GM18868 (cell line): ENCODE results near the gene XG.
"Not testable (repeated sequence)": the region's sequence is repeated elsewhere in the genome, so short reads cannot be mapped to it uniquely, and the experiment has no call there.

Source experiments
- ATAC-seq: cut with Tn5 transposase; IDR thresholded peaks from one replicate; pipeline ENCODE4 v1.9.1; 2021; ENCODE audit warnings: mild to moderate bottlenecking, moderate library complexity; ENCODE audit not compliant: unreplicated experiment

Gene XG

DNA sequence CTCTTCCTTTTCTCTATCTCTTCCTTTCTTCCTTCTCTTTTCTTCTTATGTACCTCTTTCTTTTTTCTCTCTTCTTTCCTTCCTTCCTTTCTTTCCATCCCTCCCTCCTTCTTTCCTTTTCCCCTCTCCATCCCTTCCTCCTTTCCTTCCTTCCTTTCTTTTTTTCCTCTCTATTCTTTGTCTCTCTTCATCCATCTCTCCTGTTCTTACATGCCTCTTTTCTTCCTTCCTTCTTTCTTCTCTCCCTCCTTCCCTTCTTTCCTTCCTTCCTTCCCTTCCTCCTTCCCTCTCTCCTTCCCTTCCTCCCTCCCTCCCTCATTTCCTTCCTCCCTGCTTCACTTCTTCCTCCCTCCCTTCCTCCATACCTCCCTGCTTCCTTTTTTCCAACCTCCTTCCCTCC is 19.2 kb upstream of the XG start:
- no peak for ATAC-seq

GRCh38 chrX:2733286-2733685 is 18.6 kb upstream of the XG start:
- no peak for ATAC-seq

DNA sequence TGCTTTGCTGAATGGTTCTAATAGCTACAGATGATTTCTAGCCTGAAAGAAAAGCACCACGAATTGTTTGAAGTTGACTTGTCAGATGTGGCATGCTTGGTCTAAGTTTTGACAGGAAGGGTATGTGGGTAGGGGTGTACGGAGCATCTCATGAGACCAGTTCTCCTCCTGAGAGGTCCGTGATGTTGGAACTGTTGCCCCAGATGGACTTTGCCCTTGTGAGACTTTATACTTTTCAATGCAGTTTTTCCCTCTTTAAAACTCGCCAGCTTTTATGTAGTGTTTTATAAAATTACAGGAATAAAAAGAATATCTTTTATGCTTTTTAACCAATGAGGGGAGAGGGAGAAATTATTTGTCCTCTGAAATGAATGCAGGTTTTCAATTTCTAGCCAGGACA is 16.6 kb upstream of the XG start:
- no peak for ATAC-seq

GRCh38 chrX:2740672-2741071 is 11.2 kb upstream of the XG start:
- no peak for ATAC-seq

GRCh38 chrX:2741386-2741785 is 10.5 kb upstream of the XG start:
- ATAC-seq: no peak

DNA sequence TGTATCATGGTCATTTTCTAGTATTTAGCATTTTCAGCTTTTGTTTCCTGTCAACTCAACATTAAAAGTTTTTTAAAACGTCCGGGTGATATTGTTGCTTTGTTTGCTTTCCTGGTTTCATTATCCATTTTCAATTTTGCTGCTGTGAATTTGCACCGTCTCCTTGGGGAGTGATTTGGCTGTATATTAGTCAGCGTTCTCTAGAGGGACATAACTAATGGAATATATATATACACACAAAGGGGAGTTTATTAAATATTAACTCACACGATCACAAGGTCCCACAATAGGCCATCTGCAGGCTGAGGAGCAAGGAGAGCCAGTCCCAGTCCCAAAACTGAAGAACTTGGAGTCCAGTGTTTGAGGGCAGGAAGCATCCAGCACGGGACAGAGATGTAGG is 5.6 kb upstream of the XG start:
- ATAC-seq: not testable (repeated sequence)

GRCh38 chrX:2748171-2748814 is 3.5 kb upstream of the XG start:
- no peak for ATAC-seq

DNA sequence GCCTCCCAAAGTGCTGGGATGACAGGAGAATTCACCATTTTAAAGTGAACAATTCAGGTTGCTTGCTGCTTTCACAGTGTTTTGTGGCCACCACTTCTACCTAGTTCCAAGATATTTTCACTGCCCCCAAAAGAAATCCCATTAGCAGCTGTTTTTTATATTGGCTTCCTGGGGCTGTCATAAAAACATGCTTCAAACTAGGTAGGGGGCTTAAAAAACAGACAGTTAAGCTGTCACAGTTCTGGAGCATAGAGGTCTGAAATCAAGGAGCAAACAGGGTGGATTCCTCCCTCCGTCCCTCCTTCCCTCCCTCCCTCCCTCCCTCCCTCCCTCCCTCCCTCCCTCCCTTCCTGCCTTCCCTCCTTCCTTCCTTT is 3.0 kb upstream of the XG start:
- no peak for ATAC-seq

DNA sequence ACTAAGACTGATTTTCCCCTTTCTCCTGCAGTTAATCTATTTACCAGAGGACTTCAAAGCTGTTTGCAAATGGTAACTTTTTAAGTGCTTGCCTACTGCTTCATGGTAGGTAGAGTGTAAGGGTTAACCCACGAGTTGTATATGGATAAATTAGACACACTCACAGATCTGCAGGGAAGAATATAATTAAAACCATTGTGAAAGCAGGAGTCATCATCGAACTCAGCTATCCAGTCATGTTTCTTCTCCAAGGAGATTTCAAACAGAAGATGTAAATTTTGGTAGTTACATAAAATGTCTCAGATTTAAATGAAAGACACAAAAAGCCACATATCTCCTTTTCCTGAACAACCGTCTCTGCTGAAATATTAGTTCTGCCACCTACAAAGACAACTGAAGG is 549 bp upstream of the XG start:
- ATAC-seq: no peak

GRCh38 chrX:2752441-2752840 is 601 bp downstream of the XG start:
- not testable (repeated sequence) for ATAC-seq

GRCh38 chrX:2755163-2755715 is 3.4 kb downstream of the XG start:
- not testable (repeated sequence) for ATAC-seq

DNA sequence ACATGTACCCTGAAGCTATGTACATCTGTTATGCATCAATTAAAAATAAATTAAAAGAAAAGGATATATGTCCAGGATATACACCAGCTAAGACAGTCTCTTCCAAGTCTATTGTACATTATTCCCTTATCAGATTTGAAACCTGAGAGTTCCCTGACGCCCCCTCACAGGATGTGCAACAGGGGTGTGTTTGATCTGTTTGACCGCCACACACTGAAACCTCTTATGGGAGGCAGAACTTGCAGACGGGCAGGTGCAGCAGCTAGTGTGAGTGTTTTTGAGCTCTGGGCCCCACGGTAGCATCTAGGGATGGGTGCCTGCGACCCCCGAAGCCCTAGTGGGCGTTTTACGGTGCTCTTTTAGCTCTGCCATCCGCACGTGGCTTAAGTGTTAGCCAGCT is 4.7 kb downstream of the XG start:
- no peak for ATAC-seq

- no peak for ATAC-seq
Measured at GRCh38 chrX:2761246-2761645, 9.4 kb downstream of the XG start.

DNA sequence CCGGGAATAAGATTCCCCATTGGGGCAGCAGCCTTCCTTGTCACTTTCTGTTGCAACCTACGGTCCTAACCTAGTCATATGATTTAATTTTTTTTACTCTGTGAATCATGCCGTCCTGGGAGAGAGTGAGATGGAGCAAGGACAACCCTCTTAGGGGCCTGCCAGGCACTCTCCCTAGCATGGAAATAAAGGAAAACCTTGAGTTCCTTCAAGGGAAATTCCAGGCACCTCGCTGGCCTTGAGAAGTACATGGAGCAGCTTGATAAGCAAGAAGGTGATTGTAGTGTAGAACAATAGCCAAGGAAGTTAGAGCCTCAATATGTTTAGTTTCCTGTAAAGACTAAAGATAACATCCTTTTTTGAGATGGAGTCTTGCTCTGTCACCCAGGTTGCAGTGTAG is 10.8 kb downstream of the XG start:
- not testable (repeated sequence) for ATAC-seq

DNA sequence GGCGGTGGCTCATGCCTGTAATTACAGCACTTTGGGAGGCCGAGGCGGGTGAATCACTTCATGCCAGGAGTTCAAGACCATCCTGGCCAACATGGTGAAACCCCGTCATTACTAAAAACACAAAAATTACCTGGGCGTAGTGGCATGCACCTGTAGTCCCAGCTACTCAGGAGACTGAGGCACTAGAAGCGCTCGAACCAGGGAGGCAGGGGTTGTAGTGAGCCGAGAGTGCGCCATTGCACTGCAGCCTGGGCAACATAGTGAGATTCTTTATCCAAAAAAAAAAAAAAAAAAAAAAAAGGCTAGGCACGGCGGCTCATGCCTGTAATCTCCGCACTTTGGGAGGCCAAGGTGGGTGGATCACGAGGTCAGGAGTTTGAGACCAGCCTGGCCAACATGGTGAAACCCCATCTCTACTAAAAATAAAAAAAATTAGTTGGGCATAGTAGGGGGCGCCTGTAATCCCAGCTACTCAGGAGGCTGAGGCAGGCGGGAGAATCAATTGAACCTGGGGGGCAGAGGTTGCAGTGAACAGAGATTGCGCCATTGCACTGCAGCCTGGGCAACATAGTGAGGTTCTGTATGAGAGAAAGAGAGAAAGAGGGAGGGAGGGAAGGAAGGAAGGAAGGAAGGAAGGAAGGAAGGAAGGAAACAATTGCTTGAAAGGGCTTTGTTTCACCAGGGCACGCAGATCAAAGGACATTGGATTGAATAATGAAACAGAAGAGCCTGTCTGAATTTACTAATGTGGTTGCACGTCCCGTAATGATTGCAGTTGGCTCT is 13.1 kb downstream of the XG start:
- ATAC-seq: not testable (repeated sequence)

DNA sequence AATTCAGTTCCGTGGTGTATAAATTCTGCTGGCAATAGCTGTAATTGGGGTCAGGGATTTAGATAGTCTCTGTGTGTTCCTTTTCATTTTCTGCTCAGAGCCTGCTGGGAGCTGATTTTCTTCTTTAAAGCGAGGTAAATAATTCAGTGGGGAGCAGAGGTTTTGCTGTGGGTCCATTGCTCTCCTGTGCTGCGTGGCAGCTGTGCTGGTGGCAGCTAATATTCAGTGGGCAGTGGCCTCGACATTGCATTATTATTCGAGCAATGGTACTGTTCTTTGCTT is 13.7 kb downstream of the XG start:
- ATAC-seq: no peak

GRCh38 chrX:2766906-2767305 is 15.1 kb downstream of the XG start:
- ATAC-seq: no peak

- no peak for ATAC-seq
Measured at GRCh38 chrX:2767631-2768455, 16.0 kb downstream of the XG start.

DNA sequence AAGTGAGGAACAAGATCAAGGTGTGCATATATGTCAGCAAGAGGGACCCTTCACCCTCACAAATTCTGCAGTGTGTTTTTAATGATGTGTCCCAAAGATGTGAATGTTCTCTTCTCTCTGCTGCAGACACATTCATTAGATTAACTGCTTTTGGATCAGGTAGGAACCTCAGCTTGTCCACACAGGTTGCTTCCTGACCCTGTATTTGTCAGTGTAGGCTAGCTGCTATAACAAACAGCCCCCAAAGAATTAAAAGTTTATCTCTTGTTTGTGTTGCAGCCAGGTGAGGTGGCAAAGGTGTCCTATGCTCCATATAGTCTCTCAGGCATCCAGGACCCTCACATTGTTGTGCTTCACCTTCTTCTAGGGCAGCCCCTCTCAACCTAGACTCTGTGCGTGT is 17.8 kb downstream of the XG start:
- no peak for ATAC-seq

GRCh38 chrX:2773166-2774055 is 21.6 kb downstream of the XG start:
- not testable (repeated sequence) for ATAC-seq

DNA sequence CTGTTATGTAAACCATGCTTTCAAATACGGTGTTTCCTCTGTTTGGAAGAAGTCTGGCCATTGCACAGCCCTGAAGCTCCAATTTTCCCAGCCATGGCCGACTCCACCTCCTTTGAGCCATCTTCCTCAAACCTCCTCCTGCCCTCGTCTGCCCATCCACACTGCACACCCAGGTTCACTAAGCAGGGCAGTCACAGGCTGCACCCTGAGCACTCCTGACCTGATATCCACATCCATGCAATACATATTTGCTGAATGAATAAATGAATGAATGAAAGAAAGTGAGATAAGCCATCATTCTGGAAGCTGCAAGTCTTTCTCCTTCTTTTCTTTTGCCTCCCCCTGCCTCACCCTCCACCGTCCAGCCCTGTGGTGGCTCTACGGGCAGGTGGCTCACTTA is 22.2 kb downstream of the XG start:
- no peak for ATAC-seq
